ENCODE results near the gene VPS9D1. TPM values are rescaled to one million over a fixed set of nuclear protein-coding genes. Genes with fewer than 3 reads are reported as not detected.
"Not testable (repeated sequence)": the region's sequence is repeated elsewhere in the genome, so short reads cannot be mapped to it uniquely, and the experiment has no call there.

The VPS9D1 gene
- total RNA-seq, 4 donors from 2014 or later = 5.8 to 9.8 (median 7.0) TPM

GRCh38 chr16:89700100-89700648, 20.5 kb downstream of the VPS9D1 start:
- 1 to 3% methylated on average over 15 to 25 of the region's 30 CpGs for whole genome bisulfite sequencing, 2 donors
- intact Hi-C loops (cut with DNase I; ENCODE audit: low total_unique reads) = loop anchor here (10.0 kb wide), 1 partner anchor 165 kb away; no protein-coding TSS in a partner anchor
- peak; percentile 97 to 99 for DNase-seq (ENCODE audit: low spot score in 2 of 2)
- H3K4me3 ChIP-seq (ENCODE audit: low read depth, poor library complexity, severe bottlenecking) = peak overlapping the region; percentile 56
- TF ChIP-seq CTCF (IDR thresholded peaks at IDR 0.05) (peak in 1 of 3 donors; percentile 36), POLR2A (IDR thresholded peaks at IDR 0.05) (no peak)

GRCh38 chr16:89699629-89700099, 21.0 kb downstream of the VPS9D1 start:
- intact Hi-C loops (cut with DNase I; ENCODE audit: low total_unique reads) = loop anchor here (10.0 kb wide), 1 partner anchor 165 kb away; no protein-coding TSS in a partner anchor
- not testable (repeated sequence) for DNase-seq (ENCODE audit: low spot score in 2 of 2); H3K4me3 ChIP-seq (ENCODE audit: low read depth, poor library complexity, severe bottlenecking)
- 56 to 62% methylated on average over 16 to 18 of the region's 18 CpGs for WGBS, 2 donors

GRCh38 chr16:89698717-89699116, 22.0 kb downstream of the VPS9D1 start:
- DNase-seq (ENCODE audit: low spot score in 2 of 2) = not testable (repeated sequence)
- WGBS, 2 donors = 94 to 97% methylated on average over 14 of the region's 14 CpGs

GRCh38 chr16:89697616-89698331, 22.9 kb downstream of the VPS9D1 start:
- H3K4me3 ChIP-seq (ENCODE audit: low read depth, poor library complexity, severe bottlenecking) = no peak overlapping the region
- TF ChIP-seq CTCF (IDR thresholded peaks at IDR 0.05) (no peak), POLR2A (IDR thresholded peaks at IDR 0.05) (no peak)
- intact Hi-C loops (cut with DNase I; ENCODE audit: low total_unique reads) = no loop called here
- 82 to 91% methylated on average over 8 to 23 of the region's 32 CpGs for WGBS, 2 donors
- DNase-seq (ENCODE audit: low spot score in 2 of 2) = no peak

More at GRCh38 chr16:89698717-89699116, 22.0 kb downstream of the VPS9D1 start:
- H3K4me3 ChIP-seq (ENCODE audit: low read depth, poor library complexity, severe bottlenecking); intact Hi-C loops (cut with DNase I; ENCODE audit: low total_unique reads): not testable (repeated sequence)

- H3K4me3 ChIP-seq (ENCODE audit: low read depth, poor library complexity, severe bottlenecking) = no peak overlapping the region
- TF ChIP-seq POLR2A (IDR thresholded peaks at IDR 0.05) (no peak), CTCF (IDR thresholded peaks at IDR 0.05) (no peak)
- 91 to 92% methylated on average over 6 to 19 of the region's 19 CpGs for WGBS, 2 donors
- intact Hi-C loops (cut with DNase I; ENCODE audit: low total_unique reads) = no loop called here
- DNase-seq (ENCODE audit: low spot score in 2 of 2) = no peak
Measured at GRCh38 chr16:89697161-89697615, 23.5 kb downstream of the VPS9D1 start.

- intact Hi-C loops (cut with DNase I; ENCODE audit: low total_unique reads) = no loop called here
- 85 to 88% methylated on average over 6 to 11 of the region's 18 CpGs for WGBS, 2 donors
- no peak overlapping the region for H3K4me3 ChIP-seq (ENCODE audit: low read depth, poor library complexity, severe bottlenecking)
- no peak for TF ChIP-seq POLR2A (IDR thresholded peaks at IDR 0.05)
- no peak for TF ChIP-seq CTCF (IDR thresholded peaks at IDR 0.05)
- DNase-seq (ENCODE audit: low spot score in 2 of 2) = peak in 1 of 2 donors; percentile 83
Measured at GRCh38 chr16:89696670-89697128, 24.0 kb downstream of the VPS9D1 start.

Measured in lower leg skin (tissue), 4 donors.